GM18909 (cell line): ENCODE results near the gene GLB1L2.
"Not testable (repeated sequence)": the region's sequence is repeated elsewhere in the genome, so short reads cannot be mapped to it uniquely, and the experiment has no call there.

Experiments used
- ATAC-seq: cut with Tn5 transposase; IDR thresholded peaks from one replicate; pipeline ENCODE4 v1.9.1; 2021; ENCODE audit warnings: mild to moderate bottlenecking; ENCODE audit not compliant: unreplicated experiment, poor library complexity

GLB1L2 gene

GRCh38 chr11:134322553-134322952 is 9.2 kb upstream of the GLB1L2 start:
- no peak for ATAC-seq

GRCh38 chr11:134328433-134328832 is 3.4 kb upstream of the GLB1L2 start:
- ATAC-seq = no peak

- no peak for ATAC-seq
Observed at GRCh38 chr11:134330611-134331353, 1.0 kb upstream of the GLB1L2 start.

- peak; percentile 31 for ATAC-seq
Observed at GRCh38 chr11:134332189-134332631, 422 bp downstream of the GLB1L2 start.

- no peak for ATAC-seq
Observed at GRCh38 chr11:134332782-134333181, 994 bp downstream of the GLB1L2 start.

GRCh38 chr11:134333312-134333711 is 1.5 kb downstream of the GLB1L2 start:
- no peak for ATAC-seq

- ATAC-seq = no peak
Observed at GRCh38 chr11:134333946-134334345, 2.2 kb downstream of the GLB1L2 start.

GRCh38 chr11:134334796-134335571 is 3.2 kb downstream of the GLB1L2 start:
- no peak for ATAC-seq

- ATAC-seq = no peak
Observed at GRCh38 chr11:134337051-134337450, 5.3 kb downstream of the GLB1L2 start.

GRCh38 chr11:134338068-134338467 is 6.3 kb downstream of the GLB1L2 start:
- no peak for ATAC-seq

- ATAC-seq = no peak
Observed at GRCh38 chr11:134338654-134339053, 6.9 kb downstream of the GLB1L2 start.

- ATAC-seq = no peak
Observed at GRCh38 chr11:134339756-134340155, 8.0 kb downstream of the GLB1L2 start.

- ATAC-seq = no peak
Observed at GRCh38 chr11:134340354-134340964, 8.7 kb downstream of the GLB1L2 start.

- ATAC-seq = no peak
Observed at GRCh38 chr11:134341805-134342571, 10.2 kb downstream of the GLB1L2 start.

GRCh38 chr11:134342572-134343340 is 11.0 kb downstream of the GLB1L2 start:
- no peak for ATAC-seq

GRCh38 chr11:134343646-134344045 is 11.9 kb downstream of the GLB1L2 start:
- ATAC-seq = no peak

GRCh38 chr11:134344497-134345236 is 12.9 kb downstream of the GLB1L2 start:
- ATAC-seq = not testable (repeated sequence)

GRCh38 chr11:134345237-134345550 is 13.4 kb downstream of the GLB1L2 start:
- ATAC-seq = no peak
